Duodenal mucosa (tissue), 2 donors: ENCODE measurements around the gene HLA-DOA.

ENCODE experiments used
- H3K27ac ChIP-seq: one replicate; pipeline ENCODE4 v1.7.0; 2013; ENCODE audit warnings: low read depth, low read length
- H3K27me3 ChIP-seq, 2 donors: one replicate each; pipeline ENCODE4 v1.7.0; 2013; ENCODE audit warnings: low read length in 2 of 2, control low read depth in 1 of 2; ENCODE audit not compliant: insufficient read depth in 2 of 2, control insufficient read depth in 1 of 2
- H3K36me3 ChIP-seq, 2 donors: one replicate each; pipeline ENCODE4 v1.7.0; 2013; ENCODE audit warnings: low read length in 2 of 2, control low read depth in 1 of 2; ENCODE audit not compliant: insufficient read depth in 2 of 2, control insufficient read depth in 1 of 2
- H3K4me1 ChIP-seq, 2 donors: one replicate each; pipeline ENCODE4 v1.7.0; 2013; ENCODE audit warnings: low read length in 2 of 2, control low read depth in 1 of 2; ENCODE audit not compliant: insufficient read depth in 2 of 2, control insufficient read depth in 1 of 2
- H3K4me3 ChIP-seq, 2 donors: one replicate each; pipeline ENCODE4 v1.7.0; 2013; ENCODE audit warnings: low read length in 2 of 2, low read depth in 1 of 2
- H3K9ac ChIP-seq, 2 donors: one replicate each; pipeline ENCODE4 v1.7.0; 2013; ENCODE audit warnings: low read length in 2 of 2, low read depth in 1 of 2
- H3K9me3 ChIP-seq, 2 donors: one replicate each; pipeline ENCODE4 v1.7.0; 2013; ENCODE audit warnings: low read length in 2 of 2, control low read depth in 1 of 2; ENCODE audit not compliant: control insufficient read depth in 1 of 2

Gene HLA-DOA

GRCh38 chr6:32967151-32968091 is 42.0 kb downstream of the HLA-DOA start:
- peak overlapping the region; percentile 100 for H3K27ac ChIP-seq
- H3K36me3 ChIP-seq, result no peaks in the 10 kb centered on the region
- H3K9me3 ChIP-seq, result no peaks in the 10 kb centered on the region
- H3K27me3 ChIP-seq, result no peaks in the 10 kb centered on the region
- peaks cover 17 to 24% of the 10 kb centered on the region in 2 donors for H3K4me1 ChIP-seq
- peak overlapping the region; percentile 89 to 94 for H3K4me3 ChIP-seq
- peak overlapping the region; percentile 100 for H3K9ac ChIP-seq

GRCh38 chr6:32964776-32965175 is 44.6 kb downstream of the HLA-DOA start:
- Histone ChIP-seq H3K27me3 (no peaks in the 10 kb centered on the region), H3K4me1 (peaks cover 17 to 24% of the 10 kb centered on the region in 2 donors), H3K4me3 (no peak overlapping the region), H3K9ac (no peak overlapping the region), H3K9me3 (no peaks in the 10 kb centered on the region), H3K36me3 (no peaks in the 10 kb centered on the region), H3K27ac (no peak overlapping the region)

GRCh38 chr6:32963866-32964265 is 45.5 kb downstream of the HLA-DOA start:
- H3K27me3 ChIP-seq, result no peaks in the 10 kb centered on the region
- peaks cover 17 to 24% of the 10 kb centered on the region in 2 donors for H3K4me1 ChIP-seq
- H3K9me3 ChIP-seq, result no peaks in the 10 kb centered on the region
- no peak overlapping the region for H3K9ac ChIP-seq
- no peaks in the 10 kb centered on the region for H3K36me3 ChIP-seq
- no peak overlapping the region for H3K27ac ChIP-seq
- no peak overlapping the region for H3K4me3 ChIP-seq

- H3K9ac ChIP-seq, result no peak overlapping the region
- H3K4me3 ChIP-seq, result no peak overlapping the region
- no peaks in the 10 kb centered on the region for H3K27me3 ChIP-seq
- H3K4me1 ChIP-seq, result peaks cover 15 to 22% of the 10 kb centered on the region in 2 donors
- no peaks in the 10 kb centered on the region for H3K36me3 ChIP-seq
- H3K27ac ChIP-seq, result no peak overlapping the region
- H3K9me3 ChIP-seq, result no peaks in the 10 kb centered on the region
Observed at GRCh38 chr6:32962213-32962826, 47.1 kb downstream of the HLA-DOA start.

GRCh38 chr6:32960563-32960962 is 48.8 kb downstream of the HLA-DOA start:
- no peaks in the 10 kb centered on the region for H3K36me3 ChIP-seq
- no peaks in the 10 kb centered on the region for H3K27me3 ChIP-seq
- H3K9ac ChIP-seq, result no peak overlapping the region
- no peak overlapping the region for H3K4me3 ChIP-seq
- no peaks in the 10 kb centered on the region for H3K9me3 ChIP-seq
- H3K4me1 ChIP-seq, result peaks cover under 1 to 5% of the 10 kb centered on the region in 2 donors
- H3K27ac ChIP-seq, result no peak overlapping the region

GRCh38 chr6:32956176-32956575 is 53.2 kb downstream of the HLA-DOA start:
- Histone ChIP-seq H3K27me3 (no peaks in the 10 kb centered on the region), H3K4me3 (no peak overlapping the region), H3K4me1 (peaks cover 13 to 19% of the 10 kb centered on the region in 2 donors), H3K36me3 (no peaks in the 10 kb centered on the region), H3K9ac (no peak overlapping the region), H3K9me3 (no peaks in the 10 kb centered on the region), H3K27ac (no peak overlapping the region)

- Histone ChIP-seq H3K9ac (no peak overlapping the region), H3K9me3 (no peaks in the 10 kb centered on the region), H3K27me3 (no peaks in the 10 kb centered on the region), H3K4me1 (peaks cover 13 to 20% of the 10 kb centered on the region in 2 donors), H3K27ac (no peak overlapping the region), H3K36me3 (no peaks in the 10 kb centered on the region), H3K4me3 (no peak overlapping the region)
Observed at GRCh38 chr6:32954986-32955802, 54.2 kb downstream of the HLA-DOA start.

- no peak overlapping the region for H3K4me3 ChIP-seq
- H3K27me3 ChIP-seq, result no peaks in the 10 kb centered on the region
- no peaks in the 10 kb centered on the region for H3K36me3 ChIP-seq
- H3K9ac ChIP-seq, result no peak overlapping the region
- no peak overlapping the region for H3K27ac ChIP-seq
- H3K9me3 ChIP-seq, result no peaks in the 10 kb centered on the region
- H3K4me1 ChIP-seq, result peaks cover 16 to 22% of the 10 kb centered on the region in 2 donors
Observed at GRCh38 chr6:32954267-32954666, 55.1 kb downstream of the HLA-DOA start.
